ENCODE data around the gene AP4M1.

Gene AP4M1

GRCh38 chr7:100157334-100158228, 56.1 kb downstream of the AP4M1 start:
- no peak for DNase-seq (ENCODE audit: low read depth in 2 of 2)
